HG03439 (cell line): Measurements from ENCODE around the gene PIP4K2A.
"Not testable (repeated sequence)": the region's sequence is repeated elsewhere in the genome, so short reads cannot be mapped to it uniquely, and the experiment has no call there.

ENCODE experiments used
- ATAC-seq: cut with Tn5 transposase; IDR thresholded peaks from one replicate; pipeline ENCODE4 v1.9.1; 2021; ENCODE audit warnings: mild to moderate bottlenecking, moderate library complexity; ENCODE audit not compliant: unreplicated experiment

Gene PIP4K2A

GRCh38 chr10:22719406-22720042 is 5.1 kb upstream of the PIP4K2A start:
- no peak for ATAC-seq

- ATAC-seq = not testable (repeated sequence)
Observed at GRCh38 chr10:22718659-22719058, 4.3 kb upstream of the PIP4K2A start.

- ATAC-seq = no peak
Observed at GRCh38 chr10:22717728-22718127, 3.4 kb upstream of the PIP4K2A start.

- ATAC-seq = no peak
Observed at GRCh38 chr10:22716943-22717342, 2.6 kb upstream of the PIP4K2A start.

- no peak for ATAC-seq
Observed at GRCh38 chr10:22715290-22715625, 880 bp upstream of the PIP4K2A start.

GRCh38 chr10:22713853-22714478 is 412 bp downstream of the PIP4K2A start:
- peak; percentile 30 for ATAC-seq

GRCh38 chr10:22712956-22713852 is 1.2 kb downstream of the PIP4K2A start:
- peak; percentile 17 for ATAC-seq

- ATAC-seq = no peak
Observed at GRCh38 chr10:22712211-22712955, 2.0 kb downstream of the PIP4K2A start.

- no peak for ATAC-seq
Observed at GRCh38 chr10:22711373-22711772, 3.0 kb downstream of the PIP4K2A start.

- no peak for ATAC-seq
Observed at GRCh38 chr10:22710139-22710745, 4.1 kb downstream of the PIP4K2A start.

GRCh38 chr10:22708772-22709171 is 5.6 kb downstream of the PIP4K2A start:
- no peak for ATAC-seq

GRCh38 chr10:22705527-22705926 is 8.9 kb downstream of the PIP4K2A start:
- ATAC-seq = no peak

- no peak for ATAC-seq
Observed at GRCh38 chr10:22704942-22705341, 9.4 kb downstream of the PIP4K2A start.

GRCh38 chr10:22704471-22704911 is 9.9 kb downstream of the PIP4K2A start:
- ATAC-seq = peak; percentile 44

GRCh38 chr10:22702348-22702747 is 12.0 kb downstream of the PIP4K2A start:
- no peak for ATAC-seq

GRCh38 chr10:22701132-22701826 is 13.1 kb downstream of the PIP4K2A start:
- ATAC-seq = no peak

- ATAC-seq = peak; percentile 43
Observed at GRCh38 chr10:22700489-22700888, 13.9 kb downstream of the PIP4K2A start.

GRCh38 chr10:22699976-22700375 is 14.4 kb downstream of the PIP4K2A start:
- ATAC-seq = no peak

GRCh38 chr10:22698941-22699440 is 15.4 kb downstream of the PIP4K2A start:
- ATAC-seq = no peak

- ATAC-seq = no peak
Observed at GRCh38 chr10:22697800-22698199, 16.6 kb downstream of the PIP4K2A start.
